ENCODE data around the gene ACOXL.

The ACOXL gene

DNA sequence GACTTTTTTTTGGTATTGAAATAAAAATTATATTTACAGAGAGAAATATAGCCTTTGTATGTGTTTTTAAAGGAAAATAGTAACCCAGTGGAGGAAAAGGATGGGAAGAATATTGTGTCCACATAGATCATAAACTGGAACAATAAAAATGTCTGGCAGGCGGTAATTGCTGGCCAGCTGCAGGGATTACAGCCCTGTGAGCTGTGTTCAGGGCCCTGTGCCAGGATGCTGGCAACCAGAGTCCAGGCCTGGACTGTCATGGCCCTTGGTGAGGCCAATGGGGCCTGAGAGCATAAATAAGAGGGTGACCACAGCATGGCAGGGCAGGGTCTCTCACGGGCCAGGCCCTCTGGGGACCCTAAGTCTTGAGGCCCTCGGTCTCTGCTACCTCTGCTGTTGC, 171.2 kb downstream of the ACOXL start:
- H3K27me3 ChIP-seq (ENCODE audit: insufficient read depth, low read length): no peaks in the 10 kb centered on the region

GRCh38 chr2:110904116-110904778, 171.9 kb downstream of the ACOXL start:
- no peak for DNase-seq
- no peak overlapping the region for H3K4me3 ChIP-seq (ENCODE audit: low read depth, low read length)
- WGBS (ENCODE audit: extremely low coverage, insufficient coverage, insufficient read length): no CpG with 5 or more reads among the region's 5 CpGs
- H3K9me3 ChIP-seq (ENCODE audit: insufficient read depth, low read depth, low read length): no peaks in the 10 kb centered on the region
- no peak overlapping the region for H2AFZ ChIP-seq (ENCODE audit: insufficient read depth, low read length, poor library complexity)
- no peak overlapping the region for H3K23ac ChIP-seq (ENCODE audit: low read length)
- H3K27me3 ChIP-seq (ENCODE audit: insufficient read depth, low read length): no peaks in the 10 kb centered on the region
- no peak overlapping the region for H3K18ac ChIP-seq (ENCODE audit: low read length)
- no peak overlapping the region for H2BK5ac ChIP-seq (ENCODE audit: low read depth, low read length, poor library complexity)
- H2BK12ac ChIP-seq (ENCODE audit: low read length): no peak overlapping the region
- H2BK120ac ChIP-seq (ENCODE audit: insufficient read depth, low read length, poor library complexity): no peak overlapping the region
- H3K4me2 ChIP-seq (ENCODE audit: low read length): no peak overlapping the region
- no peak overlapping the region for H4K91ac ChIP-seq (ENCODE audit: low read depth, low read length)
- H3K79me2 ChIP-seq (ENCODE audit: control insufficient read depth, insufficient read depth, low read length, poor library complexity): no peaks in the 10 kb centered on the region
- H4K12ac ChIP-seq (ENCODE audit: low read depth, low read length): no peak overlapping the region
- no peaks in the 10 kb centered on the region for H3K79me1 ChIP-seq (ENCODE audit: low read length)
- H3K36me3 ChIP-seq (ENCODE audit: control insufficient read depth in 1 of 2, insufficient read depth in 2 of 2, low read length in 2 of 2): no peaks in the 10 kb centered on the region
- no peak overlapping the region for H3K27ac ChIP-seq (ENCODE audit: low read depth, low read length)
- no peak overlapping the region for H3K14ac ChIP-seq (ENCODE audit: low read length)
- no peaks in the 10 kb centered on the region for H3K4me1 ChIP-seq (ENCODE audit: control insufficient read depth in 1 of 2, insufficient read depth in 2 of 2, low read length in 2 of 2)
- H2AK5ac ChIP-seq (ENCODE audit: low read length): no peak overlapping the region
- no peak overlapping the region for H3K4ac ChIP-seq (ENCODE audit: low read depth, low read length)
- H3K9ac ChIP-seq (ENCODE audit: low read length): no peak overlapping the region
- H4K8ac ChIP-seq (ENCODE audit: low read depth, low read length): no peak overlapping the region

More for the DNA sequence above, 171.2 kb downstream of the ACOXL start:
- no peak for DNase-seq
- no peak overlapping the region for H4K8ac ChIP-seq (ENCODE audit: low read depth, low read length)
- no peak overlapping the region for H2AK5ac ChIP-seq (ENCODE audit: low read length)
- no peaks in the 10 kb centered on the region for H3K9me3 ChIP-seq (ENCODE audit: insufficient read depth, low read depth, low read length)
- no peak overlapping the region for H3K23ac ChIP-seq (ENCODE audit: low read length)
- no peak overlapping the region for H2BK12ac ChIP-seq (ENCODE audit: low read length)
- H3K27ac ChIP-seq (ENCODE audit: low read depth, low read length): no peak overlapping the region
- no peak overlapping the region for H2AFZ ChIP-seq (ENCODE audit: insufficient read depth, low read length, poor library complexity)
- H3K4me1 ChIP-seq (ENCODE audit: control insufficient read depth in 1 of 2, insufficient read depth in 2 of 2, low read length in 2 of 2): no peaks in the 10 kb centered on the region
- H3K36me3 ChIP-seq (ENCODE audit: control insufficient read depth in 1 of 2, insufficient read depth in 2 of 2, low read length in 2 of 2): no peaks in the 10 kb centered on the region
- H3K9ac ChIP-seq (ENCODE audit: low read length): no peak overlapping the region
- H3K4me2 ChIP-seq (ENCODE audit: low read length): no peak overlapping the region
- no peak overlapping the region for H3K4me3 ChIP-seq (ENCODE audit: low read depth, low read length)
- H2BK120ac ChIP-seq (ENCODE audit: insufficient read depth, low read length, poor library complexity): no peak overlapping the region
- no peak overlapping the region for H4K12ac ChIP-seq (ENCODE audit: low read depth, low read length)
- no peaks in the 10 kb centered on the region for H3K79me2 ChIP-seq (ENCODE audit: control insufficient read depth, insufficient read depth, low read length, poor library complexity)
- H2BK5ac ChIP-seq (ENCODE audit: low read depth, low read length, poor library complexity): no peak overlapping the region
- no peak overlapping the region for H4K91ac ChIP-seq (ENCODE audit: low read depth, low read length)
- H3K4ac ChIP-seq (ENCODE audit: low read depth, low read length): no peak overlapping the region
- no peak overlapping the region for H3K18ac ChIP-seq (ENCODE audit: low read length)
- no peaks in the 10 kb centered on the region for H3K79me1 ChIP-seq (ENCODE audit: low read length)
- H3K14ac ChIP-seq (ENCODE audit: low read length): no peak overlapping the region
- no CpG with 5 or more reads among the region's 3 CpGs for WGBS (ENCODE audit: extremely low coverage, insufficient coverage, insufficient read length)

DNA sequence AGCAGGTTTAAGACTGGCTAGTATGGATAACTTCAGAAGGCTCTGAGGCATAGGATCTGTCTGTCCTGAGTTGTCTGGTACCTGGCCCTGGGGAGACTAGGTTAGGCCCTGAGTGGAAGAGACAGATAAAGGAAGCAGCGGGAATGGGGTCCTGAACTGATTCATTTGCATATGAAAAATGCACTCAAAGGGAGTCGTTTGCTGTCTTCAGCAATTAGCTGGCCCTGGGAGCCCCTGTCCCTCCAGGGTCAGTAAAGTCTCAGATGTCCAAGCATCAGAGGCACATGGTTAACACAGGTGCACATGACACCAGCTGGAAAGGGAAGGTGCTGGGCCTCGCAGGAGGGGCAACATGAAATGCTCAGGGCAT, 172.4 kb downstream of the ACOXL start:
- Histone ChIP-seq H2AK5ac (ENCODE audit: low read length) (no peak overlapping the region), H4K12ac (ENCODE audit: low read depth, low read length) (no peak overlapping the region), H3K27me3 (ENCODE audit: insufficient read depth, low read length) (no peaks in the 10 kb centered on the region), H4K8ac (ENCODE audit: low read depth, low read length) (no peak overlapping the region), H3K4me2 (ENCODE audit: low read length) (no peak overlapping the region), H3K18ac (ENCODE audit: low read length) (no peak overlapping the region), H3K79me2 (ENCODE audit: control insufficient read depth, insufficient read depth, low read length, poor library complexity) (no peaks in the 10 kb centered on the region), H4K91ac (ENCODE audit: low read depth, low read length) (no peak overlapping the region), H3K79me1 (ENCODE audit: low read length) (no peaks in the 10 kb centered on the region), H3K9ac (ENCODE audit: low read length) (no peak overlapping the region), H3K4me1 (ENCODE audit: control insufficient read depth in 1 of 2, insufficient read depth in 2 of 2, low read length in 2 of 2) (no peaks in the 10 kb centered on the region), H3K4me3 (ENCODE audit: low read depth, low read length) (no peak overlapping the region), H3K27ac (ENCODE audit: low read depth, low read length) (no peak overlapping the region), H3K14ac (ENCODE audit: low read length) (no peak overlapping the region), H2BK5ac (ENCODE audit: low read depth, low read length, poor library complexity) (no peak overlapping the region), H3K23ac (ENCODE audit: low read length) (no peak overlapping the region), H2AFZ (ENCODE audit: insufficient read depth, low read length, poor library complexity) (no peak overlapping the region), H3K36me3 (ENCODE audit: control insufficient read depth in 1 of 2, insufficient read depth in 2 of 2, low read length in 2 of 2) (no peaks in the 10 kb centered on the region), H3K9me3 (ENCODE audit: insufficient read depth, low read depth, low read length) (no peaks in the 10 kb centered on the region), H2BK12ac (ENCODE audit: low read length) (no peak overlapping the region), H2BK120ac (ENCODE audit: insufficient read depth, low read length, poor library complexity) (no peak overlapping the region), H3K4ac (ENCODE audit: low read depth, low read length) (no peak overlapping the region)
- WGBS (ENCODE audit: extremely low coverage, insufficient coverage, insufficient read length): no CpG with 5 or more reads among the region's 3 CpGs
- DNase-seq: no peak

DNA sequence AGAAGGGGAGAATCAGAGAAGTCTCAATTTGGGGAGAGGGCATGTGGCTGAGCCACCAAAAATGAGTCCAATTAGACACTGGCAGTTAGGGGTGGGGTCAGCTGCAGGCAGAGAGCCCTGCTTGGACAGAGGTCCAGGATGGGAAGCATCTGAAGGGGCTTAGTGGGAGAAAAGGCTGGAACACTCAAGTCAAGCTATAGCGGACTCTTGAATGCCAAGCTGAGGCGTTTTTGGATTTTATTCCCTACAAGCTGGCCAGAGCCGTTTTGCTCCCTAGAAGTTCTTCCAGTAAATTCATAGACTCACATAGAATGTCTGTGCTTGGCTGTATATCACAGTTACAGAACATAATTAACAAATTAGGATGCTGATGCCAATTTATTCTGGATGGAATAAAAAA, 172.8 kb downstream of the ACOXL start:
- Histone ChIP-seq H3K36me3 (ENCODE audit: control insufficient read depth in 1 of 2, insufficient read depth in 2 of 2, low read length in 2 of 2) (no peaks in the 10 kb centered on the region), H2BK120ac (ENCODE audit: insufficient read depth, low read length, poor library complexity) (no peak overlapping the region), H2BK5ac (ENCODE audit: low read depth, low read length, poor library complexity) (no peak overlapping the region), H3K4ac (ENCODE audit: low read depth, low read length) (no peak overlapping the region), H3K79me2 (ENCODE audit: control insufficient read depth, insufficient read depth, low read length, poor library complexity) (no peaks in the 10 kb centered on the region), H4K8ac (ENCODE audit: low read depth, low read length) (no peak overlapping the region), H4K91ac (ENCODE audit: low read depth, low read length) (no peak overlapping the region), H3K9me3 (ENCODE audit: insufficient read depth, low read depth, low read length) (no peaks in the 10 kb centered on the region), H3K18ac (ENCODE audit: low read length) (no peak overlapping the region), H2AK5ac (ENCODE audit: low read length) (no peak overlapping the region), H3K23ac (ENCODE audit: low read length) (no peak overlapping the region), H2BK12ac (ENCODE audit: low read length) (no peak overlapping the region), H3K79me1 (ENCODE audit: low read length) (no peaks in the 10 kb centered on the region), H3K4me3 (ENCODE audit: low read depth, low read length) (no peak overlapping the region), H2AFZ (ENCODE audit: insufficient read depth, low read length, poor library complexity) (no peak overlapping the region), H3K14ac (ENCODE audit: low read length) (no peak overlapping the region), H3K4me2 (ENCODE audit: low read length) (no peak overlapping the region), H3K27me3 (ENCODE audit: insufficient read depth, low read length) (no peaks in the 10 kb centered on the region), H3K9ac (ENCODE audit: low read length) (no peak overlapping the region), H3K4me1 (ENCODE audit: control insufficient read depth in 1 of 2, insufficient read depth in 2 of 2, low read length in 2 of 2) (no peaks in the 10 kb centered on the region), H3K27ac (ENCODE audit: low read depth, low read length) (no peak overlapping the region), H4K12ac (ENCODE audit: low read depth, low read length) (no peak overlapping the region)
- no peak for DNase-seq
- WGBS (ENCODE audit: extremely low coverage, insufficient coverage, insufficient read length): no CpG with 5 or more reads among the region's 3 CpGs
